COR-L47 (cell line): ENCODE data around the gene VSTM2L.

Experiments used
- DNase-seq: peaks from one replicate; lab custom pipeline; 2025; lab: John Stamatoyannopoulos, UW

The VSTM2L gene

DNA sequence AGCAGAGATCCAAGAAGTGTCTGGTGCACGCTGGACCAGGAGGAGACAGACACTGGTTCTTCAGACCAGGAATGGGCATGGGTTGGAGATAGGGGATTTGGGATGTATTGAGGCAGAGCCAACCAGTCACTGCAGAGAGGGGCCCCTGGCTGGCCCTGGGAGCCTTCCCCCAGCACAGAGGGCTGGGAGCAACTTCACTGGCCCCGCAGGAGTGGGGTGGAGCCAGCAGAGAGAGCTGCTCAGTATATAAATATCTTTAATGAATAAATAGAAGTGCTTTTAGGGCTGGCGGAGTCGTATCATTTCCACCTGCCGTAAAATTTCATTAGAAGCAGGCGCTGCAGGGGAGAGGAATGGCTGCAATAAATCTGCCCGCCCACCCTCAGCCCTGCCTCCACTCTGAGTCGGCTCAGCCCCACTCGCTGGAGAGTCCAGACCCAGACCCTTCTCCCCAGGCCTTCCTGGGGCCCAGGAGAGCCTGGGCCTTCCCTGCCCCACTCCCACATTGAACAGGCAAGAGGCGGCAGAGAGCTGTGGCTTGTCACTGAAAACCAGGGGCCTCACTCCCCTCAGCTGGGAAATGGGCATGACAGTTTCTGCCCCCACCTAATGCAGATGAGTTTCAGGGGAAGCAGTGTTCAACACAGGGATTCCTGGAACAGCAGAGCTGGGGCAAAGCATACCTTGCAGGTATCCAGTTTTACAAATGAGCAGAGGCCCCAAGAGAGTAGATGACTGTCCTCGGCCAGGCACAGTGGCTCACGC, 23.9 kb upstream of the VSTM2L start:
- DNase-seq = no peak

- no peak for DNase-seq
Observed at GRCh38 chr20:37879843-37880242, 23.1 kb upstream of the VSTM2L start.

DNA sequence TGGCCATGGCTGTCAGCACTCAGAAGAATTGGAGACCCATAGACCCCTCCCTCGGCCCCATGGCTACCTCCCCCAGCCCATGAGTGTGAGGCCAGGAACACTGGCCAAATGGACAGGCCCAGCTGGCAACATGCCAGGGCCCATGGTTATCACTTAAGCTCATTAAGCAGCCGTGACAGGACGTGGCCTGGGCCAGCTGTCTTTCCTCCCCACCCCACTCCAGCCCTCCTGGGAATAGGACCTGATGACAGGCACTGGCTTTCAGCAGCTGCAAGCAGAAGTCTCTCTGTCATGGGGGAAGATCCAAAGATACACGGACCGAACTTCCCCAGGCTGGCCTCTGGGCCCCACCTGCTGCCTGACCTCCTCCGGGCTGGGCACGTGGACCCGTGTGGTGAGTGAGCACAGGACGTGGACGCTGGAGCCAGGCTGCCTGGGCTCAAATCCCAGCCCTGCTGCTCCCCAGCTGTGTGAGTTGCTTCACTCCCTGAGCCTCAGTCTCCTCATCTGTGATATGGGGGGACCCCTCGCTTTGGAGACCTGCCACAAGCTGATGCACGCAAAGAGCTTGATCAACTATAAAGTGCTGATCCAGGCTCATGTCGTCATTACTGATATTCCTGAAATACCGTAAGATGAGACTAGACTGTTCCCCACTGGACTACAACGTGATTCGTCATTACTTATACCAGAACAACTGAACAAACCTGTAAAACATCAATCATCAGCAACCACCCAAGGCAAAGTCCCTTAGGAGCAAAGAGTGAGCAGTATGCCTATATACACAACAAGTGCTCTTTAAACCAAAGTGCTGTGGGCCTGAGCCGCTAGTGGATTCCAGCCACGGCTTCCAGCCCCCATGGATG, 22.0 kb upstream of the VSTM2L start:
- DNase-seq = peak; percentile 35

DNA sequence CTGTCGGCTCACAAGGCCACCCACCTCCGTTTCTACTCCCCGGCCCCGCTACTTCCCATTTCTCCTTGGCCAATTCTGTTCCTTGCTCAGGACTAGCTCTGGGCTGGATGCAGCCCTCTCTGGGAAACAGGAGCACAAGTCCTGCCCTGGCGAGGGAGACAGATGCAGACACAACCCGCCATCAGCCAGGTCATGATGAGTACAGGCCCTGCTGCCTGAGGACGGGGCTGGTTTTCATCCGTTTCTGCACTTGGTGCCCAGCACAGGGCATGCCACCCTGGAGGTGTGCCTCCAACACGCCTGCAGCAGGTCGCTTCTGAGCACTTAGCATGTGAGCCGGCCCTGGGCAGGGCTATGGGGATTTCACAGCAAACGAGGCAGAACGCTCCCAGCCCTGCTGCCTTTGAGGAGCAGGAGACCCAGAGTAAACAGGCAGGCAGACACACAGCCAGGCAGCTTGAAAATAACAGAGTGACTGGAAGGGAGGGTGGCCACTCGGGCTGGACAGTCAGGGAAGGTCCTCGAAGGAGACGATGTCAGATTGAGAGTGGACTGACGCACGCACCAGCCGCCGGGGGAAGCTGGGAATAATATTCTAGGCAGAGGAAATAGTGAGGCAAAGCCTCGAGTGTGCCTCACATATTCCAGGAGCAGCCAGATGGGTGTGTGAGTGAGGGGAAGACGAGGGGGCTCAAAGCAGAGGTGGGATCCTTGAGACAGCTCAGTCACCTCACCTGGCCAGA, 21.2 kb upstream of the VSTM2L start:
- DNase-seq = no peak

DNA sequence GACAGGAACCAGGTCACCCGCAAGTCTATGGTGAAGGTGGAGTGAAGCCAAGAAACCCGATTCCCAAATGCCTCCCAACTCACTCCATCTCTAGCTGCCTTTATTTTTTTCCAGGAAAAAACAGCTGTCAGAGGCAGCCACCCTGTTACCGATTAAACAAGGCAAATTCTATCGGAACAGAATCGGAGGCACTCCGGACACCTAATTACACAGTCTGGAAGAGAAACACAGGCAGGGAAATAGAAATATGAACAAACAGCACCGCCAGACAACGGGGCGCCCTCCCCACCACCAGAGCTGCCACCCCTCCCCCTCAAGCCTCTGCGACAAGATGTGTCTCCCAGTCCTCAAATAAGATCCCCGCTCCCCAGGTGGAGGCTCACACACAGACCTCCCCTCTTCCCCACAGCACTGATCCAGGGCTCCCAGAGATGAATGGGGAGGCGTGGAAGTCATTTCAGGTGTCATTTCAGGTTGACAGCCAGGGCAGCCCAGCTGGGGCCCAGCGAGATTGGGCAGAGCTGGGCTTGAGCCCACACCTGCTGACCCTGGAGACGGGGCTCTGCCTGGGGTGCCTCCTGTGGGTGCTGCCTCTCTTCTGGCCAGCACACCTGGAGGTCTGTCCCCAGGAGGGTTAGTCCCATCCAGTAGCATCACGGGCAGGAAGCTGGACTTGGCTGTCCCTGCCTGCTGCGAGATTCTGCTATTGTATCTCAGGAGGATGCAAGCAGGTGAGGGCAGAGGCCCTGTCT, 19.8 kb upstream of the VSTM2L start:
- peak; percentile 72 for DNase-seq

DNA sequence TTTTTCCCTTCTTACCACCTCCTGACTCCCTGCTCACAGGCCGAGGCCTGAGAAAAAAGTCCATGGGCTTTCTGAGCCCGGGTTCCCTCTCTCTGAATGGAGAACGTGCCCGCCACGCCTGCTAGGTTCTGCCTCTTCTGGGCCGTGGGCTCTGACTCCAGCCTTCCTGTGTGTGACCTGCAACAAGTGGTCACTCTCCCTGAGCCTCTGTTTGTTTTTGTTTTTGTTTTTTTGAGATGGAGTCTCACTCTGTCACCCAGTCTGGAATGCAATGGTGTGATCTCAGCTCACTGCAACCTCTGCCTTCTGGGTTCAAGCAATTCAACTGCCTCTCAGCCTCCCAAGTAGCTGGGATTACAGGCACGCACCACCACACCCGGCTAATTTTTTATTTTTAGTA, 17.9 kb upstream of the VSTM2L start:
- DNase-seq = no peak

GRCh38 chr20:37885593-37886503, 17.1 kb upstream of the VSTM2L start:
- no peak for DNase-seq

GRCh38 chr20:37886851-37887297, 16.1 kb upstream of the VSTM2L start:
- DNase-seq = no peak

DNA sequence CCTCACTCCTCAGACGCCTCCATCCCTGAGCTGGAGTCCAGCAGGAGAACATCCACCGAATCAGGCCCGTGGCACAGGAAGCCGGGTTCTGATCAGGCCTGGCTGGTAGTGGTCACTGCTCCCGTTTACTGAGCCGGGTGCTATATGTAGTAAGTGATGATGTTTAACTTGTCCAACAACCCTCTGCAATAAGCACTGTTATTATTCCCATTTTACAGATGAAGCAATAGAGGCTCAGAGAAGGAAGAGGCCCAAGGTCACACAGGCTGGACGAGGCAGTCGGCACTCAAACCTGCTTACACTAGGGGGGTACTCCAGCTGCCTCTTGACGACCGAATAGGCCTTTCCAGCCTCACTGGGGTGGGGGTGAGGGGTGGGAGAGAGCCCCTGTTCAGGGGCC, 14.3 kb upstream of the VSTM2L start:
- no peak for DNase-seq

DNA sequence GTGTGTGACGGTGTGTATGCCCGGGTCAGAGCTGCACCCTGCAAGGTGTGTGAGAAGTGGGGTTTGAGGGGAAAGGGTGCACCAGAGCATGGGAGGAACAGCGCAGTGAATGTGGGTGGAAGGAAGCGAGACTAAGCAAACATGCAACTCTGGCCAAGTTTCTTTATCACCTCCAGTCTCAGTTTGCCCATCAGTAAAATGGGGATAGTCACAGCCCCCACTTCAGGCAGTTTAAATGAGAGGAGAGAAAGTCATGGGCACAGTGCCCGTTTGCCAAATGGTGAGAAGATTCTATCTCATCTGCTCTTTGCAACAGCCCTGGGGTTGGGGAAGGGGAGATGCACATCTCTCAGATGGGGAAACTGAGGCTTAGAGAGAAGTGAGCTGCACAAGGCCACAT, 12.8 kb upstream of the VSTM2L start:
- DNase-seq = no peak

DNA sequence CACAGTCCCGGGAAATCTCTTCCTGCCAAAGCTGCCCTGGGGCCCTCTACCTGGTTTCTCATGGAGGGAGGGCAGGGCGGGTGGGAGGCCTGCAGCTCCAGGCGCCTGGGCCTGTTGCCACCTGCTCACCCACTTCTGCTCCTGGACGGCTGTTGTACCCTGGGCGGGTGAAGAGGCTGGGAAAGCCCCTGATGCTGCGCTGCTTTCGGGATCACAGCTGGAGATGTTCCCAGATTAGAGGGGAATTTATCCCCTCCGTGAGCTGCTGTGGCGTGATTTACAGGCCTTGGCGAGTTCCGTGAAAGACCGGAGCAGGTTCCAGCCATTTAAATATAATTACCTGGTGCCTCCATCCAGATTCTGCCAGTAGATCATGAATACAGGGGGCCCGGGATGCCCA, 12.3 kb upstream of the VSTM2L start:
- DNase-seq = no peak

DNA sequence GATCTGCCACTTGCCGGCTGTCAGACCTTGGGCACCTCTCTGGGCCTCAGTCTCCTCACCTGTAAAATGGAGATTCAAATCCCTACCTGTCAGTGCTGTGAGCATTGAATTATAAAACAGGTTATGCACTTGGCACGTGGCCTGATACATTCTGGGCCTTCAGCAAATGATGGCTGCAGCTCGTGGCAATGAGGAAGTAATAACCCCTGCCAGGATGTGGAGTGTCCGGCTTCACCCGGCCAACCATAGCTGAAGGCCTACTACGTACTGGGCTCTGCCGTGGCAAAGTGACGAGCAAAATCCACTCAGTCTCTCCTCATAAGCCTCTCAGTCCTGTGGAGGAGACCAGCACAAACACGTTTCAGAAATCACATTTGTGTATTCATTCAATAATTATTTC, 10.9 kb upstream of the VSTM2L start:
- DNase-seq = no peak

DNA sequence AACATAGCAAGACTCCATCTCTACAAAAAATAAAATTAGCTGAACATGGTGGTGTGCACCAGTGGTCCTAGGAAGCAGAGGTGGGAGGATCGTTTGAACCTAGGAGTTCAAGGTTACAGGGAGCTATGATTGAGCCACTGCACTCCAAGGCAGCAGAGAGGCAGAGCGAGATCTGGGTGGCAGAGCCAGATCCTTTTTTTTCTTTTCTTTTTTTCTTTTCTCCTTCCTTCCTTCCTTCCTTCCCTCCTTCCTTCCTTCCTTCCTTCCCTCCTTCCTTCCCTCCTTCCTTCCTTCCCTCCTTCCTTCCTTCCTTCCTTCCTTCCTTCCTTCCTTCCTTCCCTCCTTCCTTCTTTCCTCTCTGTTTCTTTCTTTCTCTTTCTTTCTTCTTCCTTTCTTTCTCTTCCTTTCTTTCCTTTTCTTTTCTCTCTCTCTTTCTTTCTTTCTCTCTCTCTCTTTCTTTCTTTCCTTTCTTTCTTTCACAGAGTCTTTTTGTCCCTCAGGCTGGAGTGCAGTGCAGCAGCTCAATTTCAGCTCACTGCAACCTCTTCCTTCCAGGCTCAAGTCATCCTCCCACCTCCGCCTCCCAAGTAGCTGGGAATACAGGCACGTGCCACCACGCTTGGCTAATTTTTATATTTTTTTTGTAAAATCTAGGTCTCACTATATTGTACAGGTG, 9.2 kb upstream of the VSTM2L start:
- no peak for DNase-seq

DNA sequence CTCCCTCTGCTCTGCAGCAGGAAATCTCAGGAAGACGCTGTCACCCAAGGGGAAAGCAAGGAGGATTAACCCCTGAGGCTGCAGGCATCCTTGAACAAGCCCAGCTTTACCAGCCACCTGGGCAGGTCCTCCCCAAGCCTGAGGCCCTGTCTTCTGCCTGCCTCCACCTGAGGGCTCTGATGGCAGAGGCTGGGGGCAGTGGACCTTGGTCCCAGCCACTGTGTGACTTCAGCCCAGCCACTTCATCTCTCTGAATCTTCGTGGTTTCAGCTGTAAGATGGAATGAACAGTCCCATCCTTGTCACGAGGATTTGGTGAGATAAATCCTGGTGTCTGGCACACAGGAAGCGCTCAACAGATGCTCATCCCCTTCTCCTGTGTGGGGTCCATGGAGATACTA, 8.5 kb upstream of the VSTM2L start:
- DNase-seq = no peak

GRCh38 chr20:37895166-37895565, 7.8 kb upstream of the VSTM2L start:
- peak; percentile 57 for DNase-seq

- peak; percentile 15 for DNase-seq
Observed at GRCh38 chr20:37896932-37897548, 5.9 kb upstream of the VSTM2L start.

GRCh38 chr20:37898233-37899104, 4.5 kb upstream of the VSTM2L start:
- no peak for DNase-seq

GRCh38 chr20:37899105-37900045, 3.6 kb upstream of the VSTM2L start:
- no peak for DNase-seq
